ENCODE measurements around the gene CLK3. TPM values are rescaled to one million over a fixed set of nuclear protein-coding genes. Genes with fewer than 3 reads are reported as not detected.

Gene CLK3
- total and polyA plus RNA-seq, 2 donors (not counting 3 experiments of a cell fraction or from before 2014, with no cell fraction given): 75.5 to 121 TPM

DNA sequence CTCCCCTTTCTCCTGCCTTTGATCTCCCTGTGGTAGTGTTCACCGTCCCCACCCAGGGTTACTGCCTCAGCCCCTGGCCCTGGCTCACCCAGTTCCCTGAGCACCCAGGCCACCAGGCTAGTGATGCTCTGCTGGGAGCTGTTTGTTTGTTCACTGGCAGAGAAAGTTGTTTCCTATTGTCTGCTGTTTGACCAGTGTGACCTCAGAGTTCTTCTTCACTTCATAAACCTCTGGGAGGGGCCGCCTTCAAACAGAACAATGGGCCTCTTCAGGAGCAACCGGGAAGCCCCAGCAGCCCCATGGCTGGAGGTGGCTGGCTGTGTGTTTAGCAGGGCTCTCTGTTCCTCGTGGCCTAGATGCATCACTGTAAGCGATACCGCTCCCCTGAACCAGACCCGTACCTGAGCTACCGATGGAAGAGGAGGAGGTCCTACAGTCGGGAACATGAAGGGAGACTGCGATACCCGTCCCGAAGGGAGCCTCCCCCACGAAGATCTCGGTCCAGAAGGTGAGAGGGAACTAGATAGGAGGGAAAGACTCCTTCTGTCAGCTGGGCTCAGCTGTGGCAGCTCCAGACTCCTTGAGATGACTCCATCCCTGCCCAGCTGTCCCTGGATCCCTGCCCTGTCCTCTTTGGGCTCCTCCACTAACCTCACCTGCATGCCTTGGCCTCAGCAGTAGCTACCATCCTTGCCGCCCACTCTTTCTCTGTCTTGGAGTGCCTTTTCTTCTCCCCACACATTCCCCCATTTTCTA lies 3.4 kb downstream of the CLK3 start:
- ChIA-PET POLR2A (no interaction called here), CTCF (interaction anchor here (0.7 to 8.4 kb wide), 5 partner anchors 14 to 162 kb away, joined by 3 to 82 read pairs (median 4); no protein-coding TSS in a partner anchor)
- H3K36me3 ChIP-seq (ENCODE audit: control insufficient read depth in 2 of 2, extremely low read depth in 1 of 2, insufficient read depth in 2 of 2, low read length in 2 of 2): peaks cover 20 to 44% of the 10 kb centered on the region in 2 experiments
- TF ChIP-seq MYC (IDR thresholded peaks at IDR 0.05; ENCODE audit: low read depth, low read length): no peak
- TF ChIP-seq JUN (IDR thresholded peaks at IDR 0.05; ENCODE audit: borderline replicate concordance, insufficient read depth, insufficient read length, low read depth): no peak
- TF ChIP-seq, protein P1, sequence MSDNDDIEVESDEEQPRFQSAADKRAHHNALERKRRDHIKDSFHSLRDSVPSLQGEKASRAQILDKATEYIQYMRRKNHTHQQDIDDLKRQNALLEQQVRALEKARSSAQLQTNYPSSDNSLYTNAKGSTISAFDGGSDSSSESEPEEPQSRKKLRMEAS (IDR thresholded peaks at IDR 0.05; ENCODE audit: insufficient read depth, insufficient read length): no peak
- TF ChIP-seq EZH2 (IDR thresholded peaks at IDR 0.05; ENCODE audit: borderline replicate concordance, low read depth, low read length, severe bottlenecking): no peak
- TF ChIP-seq, protein P2, sequence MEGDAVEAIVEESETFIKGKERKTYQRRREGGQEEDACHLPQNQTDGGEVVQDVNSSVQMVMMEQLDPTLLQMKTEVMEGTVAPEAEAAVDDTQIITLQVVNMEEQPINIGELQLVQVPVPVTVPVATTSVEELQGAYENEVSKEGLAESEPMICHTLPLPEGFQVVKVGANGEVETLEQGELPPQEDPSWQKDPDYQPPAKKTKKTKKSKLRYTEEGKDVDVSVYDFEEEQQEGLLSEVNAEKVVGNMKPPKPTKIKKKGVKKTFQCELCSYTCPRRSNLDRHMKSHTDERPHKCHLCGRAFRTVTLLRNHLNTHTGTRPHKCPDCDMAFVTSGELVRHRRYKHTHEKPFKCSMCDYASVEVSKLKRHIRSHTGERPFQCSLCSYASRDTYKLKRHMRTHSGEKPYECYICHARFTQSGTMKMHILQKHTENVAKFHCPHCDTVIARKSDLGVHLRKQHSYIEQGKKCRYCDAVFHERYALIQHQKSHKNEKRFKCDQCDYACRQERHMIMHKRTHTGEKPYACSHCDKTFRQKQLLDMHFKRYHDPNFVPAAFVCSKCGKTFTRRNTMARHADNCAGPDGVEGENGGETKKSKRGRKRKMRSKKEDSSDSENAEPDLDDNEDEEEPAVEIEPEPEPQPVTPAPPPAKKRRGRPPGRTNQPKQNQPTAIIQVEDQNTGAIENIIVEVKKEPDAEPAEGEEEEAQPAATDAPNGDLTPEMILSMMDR (IDR thresholded peaks at IDR 0.05; ENCODE audit: extremely low read depth in 1 of 2, insufficient read depth in 1 of 2, low read depth in 1 of 2, low read length in 2 of 2): no peak
- TF ChIP-seq POLR2AphosphoS5 (IDR thresholded peaks at IDR 0.05; ENCODE audit: insufficient read depth, low read depth, low read length): no peak
- TF ChIP-seq GATA2 (IDR thresholded peaks at IDR 0.05; ENCODE audit: insufficient read depth, insufficient read length, low read depth, low read length): no peak
- TF ChIP-seq FOS (IDR thresholded peaks at IDR 0.05; ENCODE audit: borderline replicate concordance, insufficient read depth, low read length): no peak
- no peak for TF ChIP-seq POLR2A (IDR thresholded peaks at IDR 0.05; ENCODE audit: low read depth, low read length)
- H4K20me1 ChIP-seq (replicated peaks; ENCODE audit: control insufficient read depth, extremely low read depth, insufficient read depth, low read length): peaks cover 8% of the 10 kb centered on the region
- no peak overlapping the region for H3K9ac ChIP-seq (replicated peaks; ENCODE audit: extremely low read depth, insufficient read depth, low read length)
- H3K4me3 ChIP-seq (replicated peaks in 1 of 3; ENCODE audit: insufficient read depth in 1 of 3, low read depth in 1 of 3, low read length in 3 of 3): no peak overlapping the region
- H3K27me3 ChIP-seq (ENCODE audit: control insufficient read depth in 2 of 2, insufficient read depth in 2 of 2, low read length in 2 of 2): no peaks in the 10 kb centered on the region
- DNase-seq (ENCODE audit: low read depth, low spot score) (no peak), FAIRE-seq (no peak)
- no peaks in the 10 kb centered on the region for H3K9me3 ChIP-seq (replicated peaks; ENCODE audit: control insufficient read depth, insufficient read depth, low read length)
- H3K9me1 ChIP-seq (replicated peaks; ENCODE audit: control insufficient read depth, extremely low read depth, insufficient read depth, low read length): no peaks in the 10 kb centered on the region
- H2AFZ ChIP-seq (ENCODE audit: low read depth, low read length): no peak overlapping the region
- peaks cover 9% of the 10 kb centered on the region for H3K4me1 ChIP-seq (ENCODE audit: control insufficient read depth, extremely low read depth, insufficient read depth, low read length)
- H3K27ac ChIP-seq (ENCODE audit: insufficient read depth, low read depth, low read length): no peak overlapping the region
- dilution Hi-C loops (cut with MboI; ENCODE audit: extremely low pct_ligation_motif_present, low sequenced_read_pairs): no loop called here
- BruUV-seq (replicated peaks): no TSS peak
- intact Hi-C loops (cut with micrococcal nuclease): no loop called here
- peaks cover 60% of the 10 kb centered on the region for H3K79me2 ChIP-seq (ENCODE audit: control insufficient read depth, insufficient read depth, low read length)
- no peak overlapping the region for H3K4me2 ChIP-seq (ENCODE audit: insufficient read depth, low read length)

All from endothelial cell of umbilical vein (primary cell).